ENCODE measurements around the gene FZD8. TPM values are rescaled to one million over a fixed set of nuclear protein-coding genes. Genes with fewer than 3 reads are reported as not detected.

The FZD8 gene
- total RNA-seq, 2 experiments from 2014 or later = 0.15 to 0.19 TPM

GRCh38 chr10:35659456-35659855 is 17.4 kb upstream of the FZD8 start:
- intact Hi-C loops (cut with micrococcal nuclease) = no loop called here
- Mint-ChIP-seq H3K27me3 (ENCODE audit: low read depth) (peaks cover 27% of the 10 kb centered on the region), H3K4me3 (no peak overlapping the region), H3K4me1 (ENCODE audit: low read depth) (no peaks in the 10 kb centered on the region), H3K36me3 (ENCODE audit: low read depth) (no peaks in the 10 kb centered on the region), H3K9me3 (peaks cover 2% of the 10 kb centered on the region), H3K27ac (no peak overlapping the region)
- CTCF ChIA-PET = no interaction called here
- DNase-seq = no peak

GRCh38 chr10:35657621-35658020 is 15.5 kb upstream of the FZD8 start:
- Mint-ChIP-seq H3K9me3 (peaks cover 2% of the 10 kb centered on the region), H3K27me3 (ENCODE audit: low read depth) (peaks cover 26% of the 10 kb centered on the region), H3K4me1 (ENCODE audit: low read depth) (no peaks in the 10 kb centered on the region), H3K36me3 (ENCODE audit: low read depth) (no peaks in the 10 kb centered on the region), H3K4me3 (no peak overlapping the region), H3K27ac (no peak overlapping the region)
- no peak for DNase-seq
- CTCF ChIA-PET = no interaction called here
- intact Hi-C loops (cut with micrococcal nuclease) = no loop called here

GRCh38 chr10:35652824-35653223 is 10.7 kb upstream of the FZD8 start:
- Mint-ChIP-seq H3K4me3 (no peak overlapping the region), H3K4me1 (ENCODE audit: low read depth) (no peaks in the 10 kb centered on the region), H3K36me3 (ENCODE audit: low read depth) (no peaks in the 10 kb centered on the region), H3K9me3 (no peaks in the 10 kb centered on the region), H3K27ac (no peak overlapping the region), H3K27me3 (ENCODE audit: low read depth) (peaks cover 5% of the 10 kb centered on the region)
- intact Hi-C loops (cut with micrococcal nuclease) = no loop called here
- CTCF ChIA-PET = no interaction called here
- no peak for DNase-seq

- H3K27me3 Mint-ChIP-seq (ENCODE audit: low read depth) = peaks cover 5% of the 10 kb centered on the region
- no peaks in the 10 kb centered on the region for H3K36me3 Mint-ChIP-seq (ENCODE audit: low read depth)
- no peak overlapping the region for H3K27ac Mint-ChIP-seq
- intact Hi-C loops (cut with micrococcal nuclease) = no loop called here
- H3K4me3 Mint-ChIP-seq = no peak overlapping the region
- CTCF ChIA-PET = interaction anchor here (0.6 kb wide), 1 partner anchor 14 kb away, joined by 3 read pairs; no protein-coding TSS in a partner anchor
- H3K4me1 Mint-ChIP-seq (ENCODE audit: low read depth) = no peaks in the 10 kb centered on the region
- H3K9me3 Mint-ChIP-seq = no peaks in the 10 kb centered on the region
- DNase-seq = no peak
Measured at GRCh38 chr10:35650894-35651293, 8.8 kb upstream of the FZD8 start.

GRCh38 chr10:35644050-35644950 is 2.2 kb upstream of the FZD8 start:
- Mint-ChIP-seq H3K9me3 (no peaks in the 10 kb centered on the region), H3K27me3 (ENCODE audit: low read depth) (peaks cover 25% of the 10 kb centered on the region), H3K4me1 (ENCODE audit: low read depth) (peaks cover 19% of the 10 kb centered on the region), H3K36me3 (ENCODE audit: low read depth) (no peaks in the 10 kb centered on the region), H3K27ac (no peak overlapping the region), H3K4me3 (peak overlapping the region; percentile 68)
- CTCF ChIA-PET = interaction anchor here (0.6 kb wide), 2 partner anchors 11 to 294 kb away, joined by 3 to 4 read pairs; no protein-coding TSS in a partner anchor
- peak; percentile 17 for DNase-seq
- intact Hi-C loops (cut with micrococcal nuclease) = loop anchor here (5.0 kb wide), 2 partner anchors 302 to 402 kb away; no protein-coding TSS in a partner anchor

- no peak for DNase-seq
- intact Hi-C loops (cut with micrococcal nuclease) = loop anchor here (2.0 to 5.0 kb wide), 3 partner anchors 301 to 649 kb away; no protein-coding TSS in a partner anchor
- CTCF ChIA-PET = interaction anchor here (0.6 kb wide), 1 partner anchor 293 kb away, joined by 3 read pairs; no protein-coding TSS in a partner anchor
- Mint-ChIP-seq H3K36me3 (ENCODE audit: low read depth) (no peaks in the 10 kb centered on the region), H3K27me3 (ENCODE audit: low read depth) (peaks cover 29% of the 10 kb centered on the region), H3K27ac (no peak overlapping the region), H3K9me3 (no peaks in the 10 kb centered on the region), H3K4me3 (peak overlapping the region; percentile 78), H3K4me1 (ENCODE audit: low read depth) (peaks cover 19% of the 10 kb centered on the region)
Measured at GRCh38 chr10:35643151-35644049, 1.3 kb upstream of the FZD8 start.

GRCh38 chr10:35642793-35643114 is 658 bp upstream of the FZD8 start:
- CTCF ChIA-PET = no interaction called here
- Mint-ChIP-seq H3K4me3 (peak overlapping the region; percentile 78), H3K27ac (no peak overlapping the region), H3K9me3 (no peaks in the 10 kb centered on the region), H3K36me3 (ENCODE audit: low read depth) (no peaks in the 10 kb centered on the region), H3K4me1 (ENCODE audit: low read depth) (peaks cover 19% of the 10 kb centered on the region), H3K27me3 (ENCODE audit: low read depth) (peaks cover 36% of the 10 kb centered on the region)
- DNase-seq = no peak
- intact Hi-C loops (cut with micrococcal nuclease) = loop anchor here (1.0 to 5.0 kb wide), 5 partner anchors 300 to 648 kb away; no protein-coding TSS in a partner anchor

- no peak for DNase-seq
- CTCF ChIA-PET = no interaction called here
- intact Hi-C loops (cut with micrococcal nuclease) = loop anchor here (1.0 to 5.0 kb wide), 5 partner anchors 299 to 647 kb away; no protein-coding TSS in a partner anchor
- Mint-ChIP-seq H3K4me1 (ENCODE audit: low read depth) (peaks cover 19% of the 10 kb centered on the region), H3K4me3 (peak overlapping the region; percentile 78), H3K27me3 (ENCODE audit: low read depth) (peaks cover 47% of the 10 kb centered on the region), H3K36me3 (ENCODE audit: low read depth) (no peaks in the 10 kb centered on the region), H3K27ac (no peak overlapping the region), H3K9me3 (no peaks in the 10 kb centered on the region)
Measured at GRCh38 chr10:35641676-35642034, 441 bp downstream of the FZD8 start.

GRCh38 chr10:35640951-35641675 is 983 bp downstream of the FZD8 start:
- CTCF ChIA-PET = no interaction called here
- H3K4me3 Mint-ChIP-seq = peak overlapping the region; percentile 72
- no peak overlapping the region for H3K27ac Mint-ChIP-seq

GRCh38 chr10:35640474-35640873 is 1.6 kb downstream of the FZD8 start:
- Mint-ChIP-seq H3K27ac (no peak overlapping the region), H3K4me3 (peak overlapping the region; percentile 66), H3K4me1 (ENCODE audit: low read depth) (peaks cover 21% of the 10 kb centered on the region), H3K9me3 (no peaks in the 10 kb centered on the region), H3K27me3 (ENCODE audit: low read depth) (peaks cover 56% of the 10 kb centered on the region), H3K36me3 (ENCODE audit: low read depth) (no peaks in the 10 kb centered on the region)
- DNase-seq = peak; percentile 25
- CTCF ChIA-PET = interaction anchor here (0.6 kb wide), 1 partner anchor 583 kb away, joined by 3 read pairs; no protein-coding TSS in a partner anchor
- intact Hi-C loops (cut with micrococcal nuclease) = loop anchor here (5.0 kb wide), 2 partner anchors 298 to 398 kb away; no protein-coding TSS in a partner anchor

More at GRCh38 chr10:35640951-35641675, 983 bp downstream of the FZD8 start:
- H3K9me3 Mint-ChIP-seq = no peaks in the 10 kb centered on the region
- peaks cover 50% of the 10 kb centered on the region for H3K27me3 Mint-ChIP-seq (ENCODE audit: low read depth)
- peak; percentile 52 for DNase-seq
- no peaks in the 10 kb centered on the region for H3K36me3 Mint-ChIP-seq (ENCODE audit: low read depth)
- intact Hi-C loops (cut with micrococcal nuclease) = loop anchor here (5.0 kb wide), 2 partner anchors 299 to 399 kb away; no protein-coding TSS in a partner anchor
- H3K4me1 Mint-ChIP-seq (ENCODE audit: low read depth) = peaks cover 19% of the 10 kb centered on the region

GRCh38 chr10:35639728-35640401 is 2.2 kb downstream of the FZD8 start:
- DNase-seq = no peak
- no peak overlapping the region for H3K27ac Mint-ChIP-seq
- intact Hi-C loops (cut with micrococcal nuclease) = loop anchor here (5.0 to 10.0 kb wide), 3 partner anchors 298 to 1855 kb away; no protein-coding TSS in a partner anchor
- H3K27me3 Mint-ChIP-seq (ENCODE audit: low read depth) = peaks cover 56% of the 10 kb centered on the region
- H3K4me3 Mint-ChIP-seq = peak overlapping the region; percentile 38
- no peaks in the 10 kb centered on the region for H3K9me3 Mint-ChIP-seq
- H3K4me1 Mint-ChIP-seq (ENCODE audit: low read depth) = peaks cover 21% of the 10 kb centered on the region
- H3K36me3 Mint-ChIP-seq (ENCODE audit: low read depth) = no peaks in the 10 kb centered on the region
- CTCF ChIA-PET = interaction anchor here (0.5 to 0.6 kb wide), 3 partner anchors 316 to 582 kb away, joined by 3 to 5 read pairs (median 5); no protein-coding TSS in a partner anchor
